HG03175 (cell line): ENCODE results near the gene RCOR1.
"Not testable (repeated sequence)": the region's sequence is repeated elsewhere in the genome, so short reads cannot be mapped to it uniquely, and the experiment has no call there.

Source experiments
- ATAC-seq: cut with Tn5 transposase; IDR thresholded peaks from one replicate; pipeline ENCODE4 v1.9.1; 2021; ENCODE audit warnings: mild to moderate bottlenecking, moderate library complexity; ENCODE audit not compliant: unreplicated experiment

RCOR1 gene

DNA sequence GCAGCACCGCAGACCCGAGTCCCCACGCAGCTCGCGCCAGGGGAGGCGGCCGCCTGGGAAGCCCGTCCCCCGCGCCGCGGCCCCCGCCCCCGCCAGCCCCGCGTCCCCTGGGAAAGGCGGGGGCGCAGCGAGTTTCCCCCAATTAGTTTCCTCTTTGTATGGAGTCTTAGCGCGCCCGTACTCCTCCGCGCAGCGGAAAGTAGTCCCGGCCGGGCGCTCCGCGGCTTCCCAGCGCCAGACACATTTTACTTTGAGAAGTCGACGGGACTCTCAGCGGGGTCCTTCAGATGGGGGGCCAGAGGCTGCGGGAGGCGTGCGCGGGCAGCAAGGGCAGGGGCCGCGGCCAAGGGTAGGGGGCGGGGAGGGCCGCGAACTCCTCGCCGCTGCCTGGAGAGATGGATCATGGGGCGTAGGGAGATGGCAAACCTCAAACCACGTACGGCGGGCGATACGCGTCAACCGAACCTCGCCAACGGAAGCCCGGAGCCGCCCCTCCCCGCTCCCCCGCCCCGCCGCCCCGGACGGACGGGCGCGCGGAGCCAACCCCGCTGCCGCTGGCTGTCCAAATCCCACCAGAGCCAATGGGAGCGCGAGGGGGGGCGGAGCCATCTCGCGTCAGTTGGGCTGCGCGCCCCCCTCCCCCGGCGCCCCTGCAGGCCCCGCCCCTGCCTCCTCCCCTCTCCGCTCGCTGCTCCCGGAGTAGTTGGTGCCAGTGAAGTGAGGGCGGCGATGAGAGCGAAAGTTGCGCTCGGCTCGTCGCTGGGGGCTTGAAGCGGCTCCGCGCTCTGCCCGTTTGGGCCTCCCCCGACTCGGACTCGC, at the start of gene RCOR1:
TSS of gene RCOR1 (plus strand) at position 706 of the 819 bp plus-strand sequence. CDS start 238 bp downstream, outside the sequence.
- ATAC-seq = peak; percentile 82

DNA sequence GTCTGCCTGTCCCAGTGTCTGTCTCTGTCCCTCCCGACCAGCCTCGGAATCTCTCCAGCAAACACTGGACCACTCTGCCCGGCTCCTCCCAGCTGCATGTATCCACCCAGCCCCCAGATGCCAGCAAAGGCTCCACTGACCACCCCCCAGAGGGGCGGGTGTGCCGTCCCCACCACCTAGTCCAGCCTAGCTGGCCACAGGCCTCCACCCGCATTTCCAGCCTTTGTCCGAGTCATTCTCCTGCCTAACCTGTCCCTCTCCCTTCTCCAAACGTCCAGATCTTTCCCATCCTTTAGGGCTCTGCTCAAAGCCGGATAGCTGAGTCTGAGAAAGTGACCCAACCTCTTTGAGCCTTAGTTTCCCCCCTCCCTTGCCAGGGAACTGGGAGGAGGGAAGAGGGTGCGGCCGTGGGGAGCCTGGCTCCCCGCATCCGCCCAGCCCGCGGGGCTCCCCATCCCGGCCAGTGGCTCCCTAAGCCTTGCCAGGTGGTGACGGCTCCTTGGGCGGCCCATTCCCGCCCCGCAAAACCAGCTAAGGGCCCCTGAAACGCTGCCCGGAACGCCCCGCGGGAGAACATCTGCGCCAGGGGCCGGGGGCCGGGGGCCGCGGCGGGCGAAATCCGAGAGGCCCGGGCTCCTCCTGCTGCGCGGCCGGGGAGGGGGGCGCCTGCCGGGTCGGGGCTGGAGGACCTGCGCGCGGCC, 48.3 kb upstream of the RCOR1 start:
- no peak for ATAC-seq

DNA sequence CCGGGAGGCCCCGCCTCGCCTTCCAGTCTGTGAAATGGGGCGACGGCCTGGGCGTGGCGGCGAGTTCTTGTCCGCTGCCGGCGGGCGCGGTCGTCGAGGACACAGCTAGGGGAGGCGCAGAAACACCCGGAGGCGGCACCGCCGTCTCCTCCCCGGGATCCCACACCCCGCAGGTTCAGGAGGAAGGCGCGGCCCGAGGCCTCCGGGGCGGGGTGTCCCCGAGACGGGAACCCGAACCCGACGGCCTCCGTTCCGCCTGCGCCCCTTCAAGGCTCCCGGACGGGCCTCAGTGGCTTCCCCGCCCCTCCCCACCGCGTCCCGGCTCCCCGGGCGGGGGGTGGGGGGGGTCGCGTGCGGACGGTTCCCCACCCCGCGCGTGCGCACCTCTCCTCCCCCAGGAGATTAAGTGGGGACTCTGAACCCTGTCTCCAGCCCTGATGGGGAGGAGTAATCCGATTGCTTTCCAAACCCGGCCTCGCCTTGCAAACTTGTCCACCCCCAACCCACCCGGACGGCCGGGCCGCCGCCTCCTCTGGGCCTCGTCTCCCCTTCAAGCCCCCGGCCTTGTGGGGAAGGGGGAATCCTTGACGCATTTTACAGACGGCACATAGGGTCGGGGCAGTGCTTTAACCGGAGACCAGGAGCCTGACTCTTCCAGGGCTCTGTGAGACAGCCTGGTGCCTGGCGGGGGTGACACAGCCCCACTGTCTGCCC, 47.5 kb upstream of the RCOR1 start:
- ATAC-seq = no peak

DNA sequence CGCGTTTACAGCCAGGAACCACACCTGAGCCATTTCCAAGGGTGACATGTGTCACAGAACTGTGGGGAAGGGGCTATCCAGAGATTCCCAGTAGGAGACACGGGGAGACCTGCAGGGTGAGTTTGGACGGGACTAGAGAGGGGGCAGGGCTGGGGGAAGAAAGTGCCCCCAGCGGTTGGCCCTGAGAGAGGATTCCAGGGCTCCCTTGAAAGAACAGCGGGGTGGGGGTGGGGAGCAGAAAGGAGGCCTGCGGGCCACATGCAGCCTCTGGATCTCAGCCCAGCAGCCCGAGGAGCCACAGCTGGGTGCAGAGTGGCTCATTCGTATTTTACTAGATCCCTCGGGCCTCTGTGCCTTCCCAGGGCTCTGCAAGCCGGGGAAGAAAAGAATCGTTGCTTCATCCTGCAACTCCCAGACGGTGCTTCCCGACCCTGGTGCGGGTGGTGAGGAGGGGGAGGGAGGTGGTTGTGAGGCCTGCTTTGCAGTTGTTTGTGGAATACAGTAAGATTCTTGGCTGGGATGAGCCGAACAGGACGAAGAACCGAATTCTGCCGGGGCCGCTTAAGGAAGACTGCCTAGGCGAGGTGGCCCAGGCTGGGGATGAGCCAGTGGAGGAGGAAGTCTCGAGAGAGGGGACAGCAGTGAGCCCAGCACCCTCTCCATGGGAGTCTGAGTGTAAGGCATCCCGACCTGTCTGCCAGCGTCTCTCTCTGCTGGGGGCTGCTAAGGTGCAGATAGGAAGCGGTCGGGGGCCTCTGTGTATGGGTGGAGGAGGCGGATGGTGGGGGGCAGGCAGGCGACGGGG, 46.8 kb upstream of the RCOR1 start:
- no peak for ATAC-seq

DNA sequence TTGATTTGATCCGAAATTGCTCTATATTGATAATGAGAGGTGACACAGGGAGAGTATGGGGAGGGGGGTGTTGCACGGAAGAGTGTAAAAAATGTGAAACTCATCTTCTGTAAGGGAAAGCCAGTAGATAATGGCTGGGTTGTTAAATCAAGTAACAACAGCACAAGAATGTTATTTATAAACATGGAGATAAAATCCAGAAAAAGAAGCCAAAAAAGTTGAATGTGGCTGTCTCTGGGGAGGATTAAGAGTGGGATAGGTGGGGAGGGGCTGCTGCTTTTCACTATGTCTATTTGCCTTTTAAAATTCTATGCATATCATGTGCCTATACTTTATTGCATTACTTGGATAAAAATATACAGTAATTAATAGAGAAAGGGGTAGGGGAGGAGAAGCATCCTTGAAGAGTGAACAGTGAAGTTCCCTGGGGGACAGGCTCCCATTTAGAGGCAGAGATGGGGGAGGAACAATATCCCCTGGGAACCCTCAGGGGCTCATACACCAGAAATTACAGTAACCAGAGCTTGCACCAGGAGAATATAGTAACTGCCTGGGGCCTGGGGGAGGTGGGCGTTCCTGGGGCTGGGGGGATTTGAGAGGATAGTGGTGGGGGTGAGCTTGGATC, 43.7 kb upstream of the RCOR1 start:
- no peak for ATAC-seq

DNA sequence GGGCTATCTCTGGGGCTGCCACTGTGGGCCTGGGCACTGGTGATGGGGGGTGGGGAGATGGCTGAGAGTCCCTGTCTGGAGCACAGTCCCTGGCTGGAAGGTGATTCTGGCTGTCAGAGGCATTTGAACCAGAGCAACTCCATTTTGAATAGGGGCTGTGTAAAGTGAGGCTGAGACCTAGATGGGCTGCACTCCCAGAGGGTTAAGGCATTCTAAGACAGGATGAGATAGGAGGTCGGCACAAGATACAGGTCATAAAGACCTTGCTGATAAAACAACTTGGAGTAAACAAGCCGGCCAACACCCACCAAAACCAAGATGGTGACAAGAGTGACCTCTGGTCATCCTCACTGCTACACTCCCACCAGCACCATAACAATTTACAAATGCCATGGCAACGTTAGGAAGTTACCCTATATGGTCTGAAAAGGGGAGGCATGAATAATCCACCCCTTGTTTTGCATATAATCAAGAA, 41.5 kb upstream of the RCOR1 start:
- not testable (repeated sequence) for ATAC-seq

DNA sequence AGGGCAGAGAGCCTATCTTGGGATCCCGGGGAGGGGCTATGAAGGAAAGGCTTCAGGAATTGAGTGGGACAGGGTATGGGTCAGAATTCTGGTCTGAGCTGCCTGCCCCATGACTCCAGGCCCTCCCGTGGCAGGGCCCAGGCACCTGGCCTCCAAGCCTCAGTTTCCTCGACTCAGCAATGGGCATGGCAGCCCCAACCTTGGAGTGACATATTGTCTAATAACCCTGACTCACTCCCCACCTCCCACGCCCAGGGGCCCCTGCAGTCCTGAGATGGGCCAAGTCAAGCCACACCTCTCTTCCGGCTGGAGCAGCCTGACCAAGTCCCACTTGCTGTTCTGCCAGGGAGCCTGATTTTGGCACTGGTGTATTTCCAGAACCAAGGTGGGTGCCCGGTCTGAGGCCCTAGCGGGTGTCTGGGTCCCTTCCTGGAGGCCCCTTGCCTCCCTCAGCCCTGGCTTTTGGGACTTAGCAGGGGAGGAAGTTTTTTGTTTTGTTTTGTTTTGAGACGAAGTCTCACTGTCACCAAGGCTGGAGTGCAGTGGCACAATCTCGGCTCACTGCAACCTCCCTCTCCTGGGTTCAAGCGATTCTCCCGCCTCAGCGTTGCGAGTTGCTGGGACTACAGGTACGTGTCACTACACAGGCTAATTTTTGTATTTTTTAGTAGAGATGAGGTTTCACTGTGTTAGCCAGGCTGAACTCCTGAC, 40.3 kb upstream of the RCOR1 start:
- ATAC-seq = no peak

DNA sequence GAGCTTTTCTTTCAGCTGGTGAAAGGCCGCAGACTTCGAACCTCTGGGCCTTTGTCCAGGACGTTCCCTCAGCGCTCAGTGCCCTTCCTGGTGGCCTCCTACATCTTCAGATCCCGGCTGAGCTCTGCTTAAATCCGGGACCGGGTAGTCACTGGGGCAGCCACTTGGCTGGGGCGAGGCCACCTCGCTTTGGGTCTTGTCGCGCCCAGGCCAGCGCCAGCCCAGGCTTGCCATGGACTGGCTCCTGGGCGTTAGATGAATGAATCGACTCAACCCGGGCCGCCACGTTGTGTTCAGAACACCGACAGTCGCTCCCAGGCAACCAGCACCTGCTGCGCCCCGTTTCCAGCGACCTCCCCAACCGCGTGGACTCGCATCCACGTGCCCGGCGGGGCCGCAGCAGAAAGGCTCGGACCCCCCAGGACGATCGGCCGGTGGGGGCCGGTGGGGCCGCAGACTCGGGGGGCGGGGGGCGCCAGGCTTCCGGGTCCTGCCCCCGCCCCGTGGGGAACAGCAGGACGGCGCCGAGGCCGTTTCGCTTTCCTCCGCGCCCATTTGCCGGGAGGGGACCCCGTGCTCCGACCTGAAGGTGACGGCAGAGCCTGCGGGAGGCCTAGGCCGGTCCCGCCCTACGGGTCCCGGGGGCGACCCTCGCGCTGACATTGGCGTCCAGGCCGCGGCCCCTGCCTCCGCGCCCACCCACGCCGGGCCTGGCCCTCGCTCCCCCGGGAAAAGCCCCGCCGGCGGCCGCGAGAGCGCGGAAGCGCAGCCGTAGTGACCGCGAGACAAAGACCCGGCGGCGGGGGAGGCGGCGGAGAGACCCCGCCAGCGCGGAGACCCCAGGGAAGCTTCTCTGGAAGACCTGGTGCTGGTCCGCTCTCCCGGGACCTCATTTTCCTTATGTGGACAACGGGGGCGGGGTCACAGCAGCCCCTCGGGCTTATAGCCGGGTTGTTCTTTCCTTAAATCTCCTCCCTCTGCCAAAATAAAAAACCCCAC, 37.3 kb upstream of the RCOR1 start:
- ATAC-seq = peak; percentile 58

DNA sequence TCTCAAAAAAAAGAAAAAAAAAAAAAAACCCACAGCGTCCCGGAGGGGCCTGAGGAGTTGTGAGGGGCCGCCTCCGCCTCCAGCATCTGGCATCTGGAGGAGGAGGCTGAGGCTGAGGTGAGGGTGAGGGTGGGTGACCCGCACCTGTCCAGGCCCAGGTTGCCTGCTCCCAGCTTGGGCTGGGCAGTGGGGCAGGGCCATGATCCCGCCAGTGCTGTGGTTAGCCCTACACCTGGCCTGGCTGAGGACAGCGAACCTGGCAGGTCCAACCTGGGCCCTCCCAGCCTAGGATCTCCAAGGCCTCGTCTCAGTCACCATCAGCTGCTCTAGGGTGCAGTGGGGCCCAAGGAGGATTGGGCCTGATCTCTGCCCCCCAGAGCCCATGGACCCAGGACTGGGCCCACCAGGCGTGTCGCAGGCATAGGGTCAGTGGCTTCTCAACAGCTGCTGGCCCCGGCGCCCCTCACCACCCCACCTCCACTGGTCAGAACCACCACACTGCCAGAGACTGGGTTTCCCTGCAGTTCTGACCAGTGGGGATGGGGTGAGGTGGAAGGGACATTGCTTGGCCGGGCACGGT, 36.3 kb upstream of the RCOR1 start:
- no peak for ATAC-seq

DNA sequence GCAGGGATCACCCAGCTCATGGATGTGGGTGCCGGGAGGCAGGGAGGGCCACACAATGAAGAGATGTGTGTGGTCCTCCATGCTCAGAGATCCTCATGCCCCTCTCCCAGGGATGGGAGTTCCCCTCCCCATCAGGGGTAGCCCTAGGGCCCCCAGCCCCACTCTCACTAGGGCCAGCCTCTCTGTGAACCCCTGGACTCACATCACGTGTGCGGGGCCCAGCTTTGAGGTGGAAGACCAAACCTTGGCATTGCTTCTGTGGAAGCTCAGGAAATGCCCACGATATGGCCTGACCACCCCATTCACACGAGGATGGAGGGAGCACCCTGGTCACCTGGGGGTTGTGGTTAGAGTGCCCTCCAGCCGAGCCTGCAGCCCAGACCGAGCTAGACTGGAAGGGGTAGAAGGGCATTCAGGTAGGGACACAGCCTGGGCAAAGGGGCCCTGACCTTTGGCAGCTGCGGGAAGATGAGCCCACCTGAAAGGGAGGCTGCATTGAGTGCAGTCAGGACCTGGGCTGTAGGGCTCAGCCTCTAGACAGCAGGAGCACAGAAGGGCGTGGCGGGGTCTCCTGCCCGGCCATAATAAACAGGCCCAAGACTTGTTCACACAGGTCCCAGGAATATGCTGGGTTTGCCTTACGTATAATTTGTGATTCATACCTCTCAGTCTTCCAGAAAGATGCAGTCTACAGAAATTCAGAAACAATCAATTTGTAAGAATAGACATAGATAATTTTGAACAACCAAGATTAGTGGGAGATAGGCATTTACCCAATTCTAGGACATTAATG, 34.8 kb upstream of the RCOR1 start:
- no peak for ATAC-seq

DNA sequence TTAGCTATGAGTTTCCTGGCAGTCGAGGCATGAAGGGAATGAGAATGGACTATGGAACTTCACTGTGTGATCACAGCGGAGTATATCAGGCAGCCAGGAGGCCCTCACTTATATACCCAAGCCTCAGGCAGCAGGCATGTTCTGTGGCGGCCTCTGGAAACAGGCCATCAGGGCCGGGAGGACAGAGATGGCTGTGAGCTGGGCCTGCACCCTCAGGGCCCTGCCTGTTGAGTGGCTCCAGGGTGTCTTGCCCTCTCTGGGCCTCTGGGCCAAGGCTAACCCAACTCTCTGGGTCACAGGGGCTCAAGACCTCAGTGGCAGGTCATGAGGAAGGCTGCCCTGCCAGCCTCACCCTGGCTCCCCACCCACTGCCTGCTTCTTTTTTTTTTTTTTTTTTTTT, 33.9 kb upstream of the RCOR1 start:
- no peak for ATAC-seq

DNA sequence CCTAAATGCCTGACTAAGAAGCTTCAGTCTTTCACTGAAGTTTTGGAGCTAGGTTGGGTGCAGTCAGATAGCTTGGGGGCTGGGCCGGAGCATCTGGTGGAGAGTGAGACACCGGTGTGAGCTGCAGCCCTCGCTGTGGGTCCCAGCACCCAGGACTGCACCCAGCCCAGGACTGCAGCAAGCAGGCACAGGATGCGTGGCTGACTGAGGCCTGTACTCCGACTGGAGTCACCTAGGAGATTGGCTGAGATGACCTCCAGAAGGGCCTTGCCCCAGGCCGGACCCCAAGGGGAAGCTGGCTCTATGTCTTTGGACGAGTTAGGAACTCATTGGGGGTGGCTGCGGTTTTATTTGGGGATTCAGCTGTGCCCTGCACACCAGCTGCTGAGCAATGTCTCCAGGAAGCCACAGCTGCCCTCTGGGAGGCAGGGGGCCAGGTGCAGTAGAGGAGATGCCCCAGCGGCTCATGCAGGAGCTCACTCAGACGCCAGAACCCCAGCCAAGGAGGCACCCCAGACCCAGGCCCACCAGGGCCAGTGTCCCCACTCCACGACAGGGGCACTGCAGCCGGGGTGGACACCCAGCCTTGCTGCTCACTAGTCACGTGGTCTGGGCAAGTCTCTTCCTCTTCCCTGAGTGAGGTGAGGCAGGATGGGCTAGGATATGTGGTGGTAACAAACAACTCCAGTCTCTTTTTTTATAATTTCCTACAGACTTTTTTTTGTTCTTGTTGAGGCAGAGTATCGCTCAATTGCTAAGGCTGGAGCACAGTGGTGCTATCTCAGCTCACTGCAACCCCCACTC, 31.8 kb upstream of the RCOR1 start:
- no peak for ATAC-seq

DNA sequence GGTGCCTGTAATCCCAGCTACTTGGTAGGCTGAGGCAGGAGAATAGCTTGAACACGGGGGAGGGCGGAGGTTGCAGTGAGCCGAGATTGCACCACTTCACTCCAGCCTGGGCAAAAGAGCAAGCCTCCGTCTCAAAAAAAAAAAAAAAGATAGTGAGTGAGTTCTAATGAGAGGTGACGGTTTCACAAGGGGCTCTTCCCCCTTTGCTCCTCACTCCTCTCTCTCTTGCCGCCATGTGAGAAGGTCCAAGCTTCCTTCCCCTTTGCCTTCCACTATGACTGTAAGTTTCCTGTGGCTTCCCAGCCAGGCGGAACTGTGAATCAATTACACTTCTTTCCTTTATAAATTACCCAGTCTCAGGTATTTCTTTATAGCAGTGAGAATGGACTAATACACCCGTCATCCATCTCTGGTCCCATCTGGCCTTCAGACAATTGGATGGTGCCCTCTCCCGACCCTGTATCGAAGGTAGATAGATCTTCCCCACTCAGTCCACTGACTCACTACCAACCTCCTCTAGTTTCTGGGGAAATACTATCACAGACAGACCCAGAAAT, 27.0 kb upstream of the RCOR1 start:
- peak; percentile 66 for ATAC-seq

DNA sequence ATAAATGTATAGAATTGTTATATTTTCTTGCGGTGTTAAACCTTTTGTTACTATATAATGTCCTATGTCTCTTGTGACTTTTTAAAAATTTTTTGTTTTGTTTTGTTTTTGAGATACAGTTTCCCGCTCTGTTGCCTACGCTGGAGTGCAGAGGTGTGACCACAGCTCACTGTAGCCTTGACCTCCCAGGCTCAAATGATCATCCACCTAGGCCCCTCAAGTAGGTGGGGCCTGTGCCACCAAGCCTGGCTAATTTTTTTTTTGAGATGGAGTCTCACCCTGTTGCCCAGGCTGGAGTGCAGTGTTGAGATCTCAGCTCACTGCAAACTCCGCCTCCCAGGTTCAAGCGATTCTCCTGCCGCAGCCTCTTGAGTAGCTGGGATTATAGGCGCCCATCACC, 26.5 kb upstream of the RCOR1 start:
- peak; percentile 42 for ATAC-seq

DNA sequence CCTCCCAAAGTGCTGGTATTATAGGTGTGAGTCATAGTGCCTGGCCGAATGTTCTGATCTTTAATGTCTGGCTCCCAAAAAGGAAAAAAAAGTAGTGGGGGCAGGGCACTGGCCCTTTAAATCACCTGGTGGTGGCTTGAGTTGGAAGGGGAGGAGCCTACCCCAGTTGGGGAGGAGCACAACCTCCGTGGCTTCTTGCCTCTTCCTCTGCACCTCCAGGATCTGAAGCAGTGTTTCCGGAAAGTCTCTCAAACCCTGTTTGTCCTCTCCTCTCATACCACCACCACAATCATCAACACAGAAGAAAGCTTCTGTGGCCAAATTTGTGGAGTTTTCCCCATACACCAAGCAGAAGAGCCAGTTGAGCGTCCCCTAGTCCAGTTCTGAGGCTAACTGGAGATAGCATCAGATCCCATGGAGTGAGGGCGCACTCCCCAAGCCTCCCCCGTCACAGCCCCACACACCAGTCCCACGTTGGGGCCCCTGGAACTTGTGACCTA, 24.3 kb upstream of the RCOR1 start:
- no peak for ATAC-seq
